ENCODE measurements around the gene CFAP206. TPM values are rescaled to one million over a fixed set of nuclear protein-coding genes. Genes with fewer than 3 reads are reported as not detected.

CFAP206 gene
- total and polyA plus RNA-seq, 10 of the 15 experiments (the other 5 are each of a cell fraction or from before 2014, with no cell fraction given) = 0.04 to 0.24 (median 0.09) TPM; not detected in 6

DNA sequence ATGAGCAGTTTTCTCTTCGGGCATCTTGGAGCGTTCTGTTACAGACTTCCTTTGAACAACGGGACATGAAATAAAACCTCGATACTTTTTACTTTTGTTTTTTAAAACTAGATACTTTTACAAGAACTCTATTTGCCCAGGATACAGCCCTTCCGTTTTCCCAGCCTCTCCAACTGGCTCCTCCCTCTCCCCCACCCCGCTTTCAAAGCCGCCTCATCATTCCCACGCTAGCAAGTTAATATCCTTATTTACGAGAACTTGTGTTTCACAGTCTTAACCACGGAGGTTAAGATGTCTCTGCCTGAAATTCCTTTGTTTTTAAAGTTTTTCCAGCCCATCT, 241 bp upstream of the CFAP206 start (continued):
- TF ChIP-seq, protein P1, sequence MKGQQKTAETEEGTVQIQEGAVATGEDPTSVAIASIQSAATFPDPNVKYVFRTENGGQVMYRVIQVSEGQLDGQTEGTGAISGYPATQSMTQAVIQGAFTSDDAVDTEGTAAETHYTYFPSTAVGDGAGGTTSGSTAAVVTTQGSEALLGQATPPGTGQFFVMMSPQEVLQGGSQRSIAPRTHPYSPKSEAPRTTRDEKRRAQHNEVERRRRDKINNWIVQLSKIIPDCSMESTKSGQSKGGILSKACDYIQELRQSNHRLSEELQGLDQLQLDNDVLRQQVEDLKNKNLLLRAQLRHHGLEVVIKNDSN (IDR thresholded peaks at IDR 0.05; ENCODE audit: borderline replicate concordance, extremely low read length, insufficient read depth, low read depth, low read length) = no peak
- TF ChIP-seq CREB1 (IDR thresholded peaks at IDR 0.05; ENCODE audit: low read depth) (no peak), KLF5 (IDR thresholded peaks at IDR 0.05; ENCODE audit: partially characterized antibody) (no peak), FOXK2 (IDR thresholded peaks at IDR 0.05) (no peak)

DNA sequence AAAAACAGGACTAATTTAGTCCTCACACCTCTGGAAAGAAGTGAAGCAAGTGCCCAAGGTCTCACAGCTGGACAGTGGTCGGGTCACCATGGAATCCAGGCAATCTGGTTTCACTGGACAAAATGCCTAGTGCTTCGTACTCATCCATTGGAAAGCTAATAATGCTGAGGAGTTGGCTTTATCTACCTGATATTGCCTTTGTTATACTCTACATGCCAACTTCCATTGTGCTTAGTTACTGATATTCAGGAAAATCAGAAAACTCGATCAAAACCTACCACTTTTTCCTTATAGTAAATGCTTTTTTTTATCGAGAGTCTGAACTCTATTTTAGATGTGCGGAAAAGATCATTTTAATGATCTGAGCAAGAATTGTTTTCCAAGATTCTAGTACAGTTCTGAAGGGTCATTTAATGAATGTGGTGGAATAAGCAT, 966 bp downstream of the CFAP206 start:
- FAIRE-seq (no peak), ATAC-seq (no peak), DNase-seq (ENCODE audit: low read depth, low spot score) (no peak)
- RAD21 ChIA-PET (ENCODE audit: unreplicated experiment) = interaction anchor here (1.0 to 1.5 kb wide), 4 partner anchors 16 to 1462 kb away, joined by 3 to 7 read pairs (median 3); partner anchors contain the start of genes ORC3 and RARS2
- H3K27me3 ChIP-seq (replicated peaks in 1 of 2; ENCODE audit: control insufficient read depth in 2 of 2, insufficient read depth in 2 of 2, low read length in 1 of 2) = no peaks in the 10 kb centered on the region; a peak in 1 of 4 replicates
- H4K20me1 ChIP-seq (ENCODE audit: control insufficient read depth, insufficient read depth) = no peaks in the 10 kb centered on the region
- BruUV-seq (replicated peaks) = no TSS peak
- CTCF ChIA-PET = interaction anchor here (0.6 to 2.2 kb wide), 3 partner anchors 15 to 1462 kb away, joined by 3 to 6 read pairs (median 3); no protein-coding TSS in a partner anchor
- peak overlapping the region; percentile 71 for H3K4me2 ChIP-seq (ENCODE audit: control insufficient read depth, insufficient read depth)
- TF ChIP-seq CBX5 (IDR thresholded peaks at IDR 0.05; ENCODE audit: low read depth) = no peak
- TF ChIP-seq, protein P2, sequence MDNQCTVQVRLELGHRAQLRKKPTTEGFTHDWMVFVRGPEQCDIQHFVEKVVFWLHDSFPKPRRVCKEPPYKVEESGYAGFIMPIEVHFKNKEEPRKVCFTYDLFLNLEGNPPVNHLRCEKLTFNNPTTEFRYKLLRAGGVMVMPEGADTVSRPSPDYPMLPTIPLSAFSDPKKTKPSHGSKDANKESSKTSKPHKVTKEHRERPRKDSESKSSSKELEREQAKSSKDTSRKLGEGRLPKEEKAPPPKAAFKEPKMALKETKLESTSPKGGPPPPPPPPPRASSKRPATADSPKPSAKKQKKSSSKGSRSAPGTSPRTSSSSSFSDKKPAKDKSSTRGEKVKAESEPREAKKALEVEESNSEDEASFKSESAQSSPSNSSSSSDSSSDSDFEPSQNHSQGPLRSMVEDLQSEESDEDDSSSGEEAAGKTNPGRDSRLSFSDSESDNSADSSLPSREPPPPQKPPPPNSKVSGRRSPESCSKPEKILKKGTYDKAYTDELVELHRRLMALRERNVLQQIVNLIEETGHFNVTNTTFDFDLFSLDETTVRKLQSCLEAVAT (IDR thresholded peaks at IDR 0.05) = no peak
- no peak for TF ChIP-seq TCF3 (IDR thresholded peaks at IDR 0.05; ENCODE audit: borderline replicate concordance, insufficient read depth, low read depth, low read length)
- no peaks in the 10 kb centered on the region for H3K9me3 ChIP-seq (replicated peaks; ENCODE audit: control insufficient read depth, insufficient read depth, low read length)
- POLR2A ChIA-PET = interaction anchor here (0.7 kb wide), 1 partner anchor 133 kb away, joined by 3 read pairs; no protein-coding TSS in a partner anchor
- H3K36me3 ChIP-seq (ENCODE audit: control insufficient read depth in 2 of 2, insufficient read depth in 2 of 2, low read length in 1 of 2) = no peaks in the 10 kb centered on the region
- H3K79me2 ChIP-seq (ENCODE audit: control insufficient read depth, insufficient read depth, low read length) = no peaks in the 10 kb centered on the region
- no peak overlapping the region for H3K27ac ChIP-seq (ENCODE audit: control insufficient read depth, insufficient read depth)
- WGBS (ENCODE audit: insufficient coverage, insufficient replicate concordance, low lambda C conversion rate, missing lambda C conversion rate) = 59% methylated on average over 5 of the region's 5 CpGs
- intact Hi-C loops (cut with micrococcal nuclease; ENCODE audit: unreplicated experiment) = no loop called here
- peak overlapping the region; percentile 50; the same call in 1 of the 2 replicates for H3K9ac ChIP-seq (ENCODE audit: control insufficient read depth, insufficient read depth, low read length)
- SMC1A ChIA-PET (ENCODE audit: uncharacterized antibody, unreplicated experiment) = interaction anchor here (0.6 to 1.5 kb wide), 4 partner anchors 16 to 1461 kb away, joined by 3 to 5 read pairs (median 3); no protein-coding TSS in a partner anchor
- no peaks in the 10 kb centered on the region for H3K4me1 ChIP-seq (ENCODE audit: control insufficient read depth, insufficient read depth, low read length)
- in situ Hi-C loops (cut with MboI) = no loop called here
- H3K4me3 ChIP-seq = peak overlapping the region; percentile 63
- H2AFZ ChIP-seq (ENCODE audit: control insufficient read depth, low read depth, low read length) = peak overlapping the region; percentile 98
